HAP-1 (cell line): ENCODE data around the gene ERMAP.

Experiments used
- DNase-seq, 2 experiments: peaks; one replicate each; pipeline ENCODE4 v3.0.0-alpha.2; 2016 to 2020; ENCODE audit warnings: low spot score in 2 of 2
- H3K27me3 ChIP-seq: fragments of 250-450 bp; sonication (Bioruptor Pico); 2 replicates; pipeline ENCODE4 v1.5.1; 2020; ENCODE audit warnings: low read depth, mild to moderate bottlenecking, moderate library complexity
- H3K36me3 ChIP-seq: fragments of 250-450 bp; sonication (Bioruptor Pico); replicated peaks from 2 replicates; pipeline ENCODE4 v1.5.1; 2020; ENCODE audit warnings: mild to moderate bottlenecking
- H3K4me1 ChIP-seq: fragments of 250-450 bp; sonication (Bioruptor Pico); 2 replicates; pipeline ENCODE4 v1.5.1; 2020; ENCODE audit warnings: mild to moderate bottlenecking
- H3K4me3 ChIP-seq: fragments of 250-450 bp; sonication (Bioruptor Pico); 2 replicates; pipeline ENCODE4 v1.5.1; 2020; ENCODE audit warnings: mild to moderate bottlenecking, moderate library complexity
- H3K9me3 ChIP-seq: fragments of 250-450 bp; sonication (Bioruptor Pico); 2 replicates; pipeline ENCODE4 v1.5.1; 2020; ENCODE audit warnings: mild to moderate bottlenecking, moderate library complexity
- in situ Hi-C: fragments of 300-500 bp; cut with MboI; formaldehyde crosslinking; loops from 3 replicates; pipeline ENCODE4 v1.14.3; 2020; ENCODE audit warnings: low sequenced_read_pairs, inconsistent platforms, mixed read lengths

The ERMAP gene, protein sequence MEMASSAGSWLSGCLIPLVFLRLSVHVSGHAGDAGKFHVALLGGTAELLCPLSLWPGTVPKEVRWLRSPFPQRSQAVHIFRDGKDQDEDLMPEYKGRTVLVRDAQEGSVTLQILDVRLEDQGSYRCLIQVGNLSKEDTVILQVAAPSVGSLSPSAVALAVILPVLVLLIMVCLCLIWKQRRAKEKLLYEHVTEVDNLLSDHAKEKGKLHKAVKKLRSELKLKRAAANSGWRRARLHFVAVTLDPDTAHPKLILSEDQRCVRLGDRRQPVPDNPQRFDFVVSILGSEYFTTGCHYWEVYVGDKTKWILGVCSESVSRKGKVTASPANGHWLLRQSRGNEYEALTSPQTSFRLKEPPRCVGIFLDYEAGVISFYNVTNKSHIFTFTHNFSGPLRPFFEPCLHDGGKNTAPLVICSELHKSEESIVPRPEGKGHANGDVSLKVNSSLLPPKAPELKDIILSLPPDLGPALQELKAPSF

DNA sequence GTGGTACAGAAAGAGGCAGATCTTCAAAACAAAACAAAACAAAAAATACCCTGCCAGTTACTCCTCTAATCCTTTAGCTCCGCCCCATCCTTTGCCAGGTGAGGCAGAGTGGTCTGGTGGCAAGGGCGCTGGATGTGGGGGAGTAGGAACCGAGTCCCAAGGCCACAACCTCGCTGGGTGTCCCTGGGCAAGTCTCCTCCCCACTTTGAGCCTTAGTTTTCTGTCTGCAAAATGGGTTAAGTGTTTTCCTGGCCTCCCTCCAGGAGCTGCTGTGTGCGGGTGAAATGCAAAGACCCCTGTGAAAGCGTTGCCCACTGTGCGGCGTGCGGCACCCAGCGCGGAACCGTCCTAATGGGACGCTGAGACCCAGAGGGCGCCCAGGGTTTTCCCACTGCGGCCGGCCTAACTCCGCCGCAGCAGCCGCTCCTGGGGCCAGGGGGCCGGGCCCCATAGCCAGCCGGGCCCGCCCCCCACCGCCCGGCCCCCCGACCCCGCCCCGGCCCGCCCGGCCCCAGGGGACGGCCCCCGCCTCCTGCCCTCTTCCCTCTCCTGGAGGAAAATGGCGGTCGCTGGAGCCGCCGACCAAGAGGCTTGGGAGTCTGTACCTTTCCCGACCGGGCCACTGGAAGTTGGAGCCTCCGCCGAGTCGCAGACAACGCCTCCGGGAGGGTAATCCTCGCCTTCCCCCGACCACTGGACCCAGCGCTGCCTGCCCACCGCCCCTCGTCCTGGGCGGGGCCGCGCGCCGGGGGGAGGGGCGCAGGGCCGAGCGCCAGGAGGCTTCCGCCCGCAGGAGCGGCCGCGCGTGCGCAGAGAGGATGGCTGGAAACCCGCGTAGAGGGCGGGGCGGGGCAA is at the start of gene ERMAP, which contains the start of gene SVBP:
Gene ERMAP, plus strand, starts transcription at position 538 of the 855 bp plus-strand sequence. CDS start 13,327 bp downstream, outside the sequence.
Gene SVBP, minus strand, starts transcription at position 813 of the 855 bp plus-strand sequence. CDS start 853 bp downstream, outside the sequence.
- no peaks in the 10 kb centered on the region for H3K27me3 ChIP-seq
- H3K36me3 ChIP-seq, result no peaks in the 10 kb centered on the region
- H3K4me3 ChIP-seq, result peak within 1 kb of the TSS; percentile 65
- DNase-seq, result peak; percentile 78 to 94
- in situ Hi-C loops, result no loop called here
- H3K4me1 ChIP-seq, result peaks cover 9% of the 10 kb centered on the region
- H3K9me3 ChIP-seq, result no peaks in the 10 kb centered on the region

DNA sequence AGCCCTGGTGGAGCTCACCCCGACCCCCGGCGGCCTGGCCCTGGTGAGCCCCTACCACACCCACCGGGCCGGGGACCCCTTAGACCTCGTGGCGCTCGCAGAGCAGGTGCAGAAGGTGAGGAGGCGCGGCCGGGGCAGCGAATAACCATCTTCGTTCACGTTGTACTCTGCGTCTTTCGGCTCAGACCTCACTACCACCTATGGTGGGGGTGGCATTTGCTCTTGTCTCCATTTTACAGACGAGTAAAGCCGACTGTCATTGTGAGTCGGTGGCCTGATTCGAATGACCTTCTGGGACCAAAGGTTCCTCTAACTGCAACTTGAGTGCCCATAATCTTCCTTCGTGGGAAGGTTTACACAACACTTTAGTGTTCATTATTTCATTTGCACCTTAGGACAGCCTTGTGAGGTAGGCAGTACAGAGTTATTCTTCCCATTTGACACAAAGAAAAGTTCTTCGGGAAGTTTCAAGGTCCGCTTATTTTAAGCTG is 49.4 kb upstream of the ERMAP start:
- Histone ChIP-seq H3K27me3 (no peaks in the 10 kb centered on the region), H3K4me1 (peaks cover 15% of the 10 kb centered on the region), H3K36me3 (0 out of 2 replicates have a peak, but pooled peaks cover 3% of the 10 kb centered on the region), H3K4me3 (peak overlapping the region; percentile 98), H3K9me3 (no peaks in the 10 kb centered on the region)
- peak in 1 of 2 experiments; percentile 26 for DNase-seq
- in situ Hi-C loops, result no loop called here

DNA sequence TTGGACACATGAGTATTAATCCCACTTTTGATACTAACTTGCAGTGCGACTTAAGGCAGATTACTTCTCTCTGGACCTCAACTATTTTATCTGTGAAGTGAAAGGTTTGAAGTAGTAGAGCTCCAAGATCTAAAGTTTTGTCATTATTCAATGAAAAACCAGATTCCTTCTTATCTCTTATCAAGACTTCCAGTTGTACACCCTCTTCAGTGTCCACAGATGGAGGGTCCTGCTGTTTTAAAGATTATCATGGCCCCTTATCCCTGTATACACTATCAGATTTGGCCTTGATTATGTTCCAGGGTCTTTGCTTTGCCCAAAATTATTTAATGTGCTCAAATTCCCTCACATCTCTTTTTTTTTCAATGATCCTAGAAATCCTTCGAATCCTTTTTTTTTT is 48.8 kb upstream of the ERMAP start:
- no peaks in the 10 kb centered on the region for H3K9me3 ChIP-seq
- peak overlapping the region; percentile 98 for H3K4me3 ChIP-seq
- no peaks in the 10 kb centered on the region for H3K27me3 ChIP-seq
- peaks cover 15% of the 10 kb centered on the region for H3K4me1 ChIP-seq
- H3K36me3 ChIP-seq, result 0 out of 2 replicates have a peak, but pooled peaks cover 3% of the 10 kb centered on the region
- no peak for DNase-seq
- in situ Hi-C loops, result no loop called here

DNA sequence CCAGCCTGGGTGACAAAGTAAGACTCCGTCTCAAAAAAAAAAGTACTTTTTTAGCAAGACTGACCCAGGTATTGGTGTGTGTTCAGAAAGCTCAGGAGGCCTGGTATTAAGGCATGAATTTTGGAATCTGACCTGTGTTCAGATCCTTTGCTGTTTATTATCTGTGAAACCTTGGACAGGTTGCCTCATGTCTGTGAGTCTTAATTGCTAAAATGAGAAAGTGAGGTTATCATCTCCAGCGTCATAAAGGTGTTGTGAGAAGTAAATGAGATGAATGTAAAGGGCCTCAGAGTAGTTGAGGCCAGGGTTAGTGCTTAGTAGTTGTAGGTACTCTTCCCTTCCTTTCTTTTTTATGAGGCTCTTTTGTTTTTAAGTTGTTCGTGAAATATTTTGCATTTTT is 47.1 kb upstream of the ERMAP start:
- no peak for DNase-seq
- Histone ChIP-seq H3K27me3 (no peaks in the 10 kb centered on the region), H3K4me3 (no peak overlapping the region), H3K36me3 (peaks cover 8% of the 10 kb centered on the region), H3K4me1 (peaks cover 10% of the 10 kb centered on the region), H3K9me3 (no peaks in the 10 kb centered on the region)
- in situ Hi-C loops, result no loop called here

DNA sequence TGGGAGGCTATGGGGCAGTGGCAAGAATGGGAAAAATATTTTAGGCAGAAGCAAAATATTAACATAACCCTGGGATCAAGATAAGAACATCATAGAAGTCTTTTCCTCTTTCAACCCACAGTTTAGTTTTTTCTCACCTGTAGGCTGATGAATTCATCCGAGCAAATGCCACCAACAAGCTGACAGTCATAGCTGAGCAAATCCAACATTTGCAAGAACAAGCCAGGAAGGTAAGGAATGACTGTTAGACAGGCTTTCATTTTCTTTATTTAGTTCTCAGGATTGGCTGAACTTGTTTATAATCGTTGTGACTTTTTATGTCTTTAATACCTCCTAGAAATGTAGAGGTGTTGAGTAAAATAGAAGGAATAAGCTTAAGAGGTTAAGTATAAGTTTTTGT is 43.5 kb upstream of the ERMAP start:
- in situ Hi-C loops, result no loop called here

DNA sequence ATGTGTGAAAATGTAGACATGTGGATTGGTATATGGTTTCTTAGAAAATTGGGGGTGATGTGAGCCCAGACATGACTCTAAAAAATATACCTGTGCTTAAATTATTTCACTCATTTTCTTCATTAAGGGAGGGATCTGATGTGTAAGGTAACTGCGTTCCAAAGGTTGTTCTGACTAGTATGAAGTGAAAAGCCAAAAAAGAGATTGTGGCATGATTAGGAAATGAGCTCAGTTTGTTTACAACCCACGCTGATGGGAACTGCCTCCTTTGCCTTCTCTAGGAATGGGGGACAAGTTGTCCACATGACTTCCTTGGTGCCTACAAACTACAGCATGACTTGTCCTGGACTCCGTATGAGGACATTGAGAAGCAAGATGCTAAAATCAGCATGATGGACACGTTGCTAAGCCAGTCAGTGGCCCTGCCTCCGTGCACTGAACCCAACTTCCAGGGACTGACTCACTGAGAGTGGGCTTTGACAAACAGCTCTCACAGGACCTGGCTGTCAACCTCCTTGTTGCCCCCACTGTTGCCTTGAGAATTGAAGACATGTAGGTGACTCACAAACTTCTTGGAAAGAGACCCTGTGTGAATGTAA is 41.9 kb upstream of the ERMAP start:
- Histone ChIP-seq H3K27me3 (no peaks in the 10 kb centered on the region), H3K9me3 (no peaks in the 10 kb centered on the region), H3K4me1 (no peaks in the 10 kb centered on the region), H3K4me3 (no peak overlapping the region), H3K36me3 (peaks cover 44% of the 10 kb centered on the region)
- in situ Hi-C loops, result loop anchor here (5.0 kb wide), 1 partner anchor 292 kb away; no protein-coding TSS in a partner anchor
- no peak for DNase-seq

More for the DNA sequence above, 43.5 kb upstream of the ERMAP start:
- no peak overlapping the region for H3K4me3 ChIP-seq
- peaks cover 3% of the 10 kb centered on the region; the same call in 1 of the 2 replicates for H3K4me1 ChIP-seq
- H3K27me3 ChIP-seq, result no peaks in the 10 kb centered on the region
- no peaks in the 10 kb centered on the region for H3K9me3 ChIP-seq
- DNase-seq, result no peak
- H3K36me3 ChIP-seq, result peaks cover 34% of the 10 kb centered on the region

DNA sequence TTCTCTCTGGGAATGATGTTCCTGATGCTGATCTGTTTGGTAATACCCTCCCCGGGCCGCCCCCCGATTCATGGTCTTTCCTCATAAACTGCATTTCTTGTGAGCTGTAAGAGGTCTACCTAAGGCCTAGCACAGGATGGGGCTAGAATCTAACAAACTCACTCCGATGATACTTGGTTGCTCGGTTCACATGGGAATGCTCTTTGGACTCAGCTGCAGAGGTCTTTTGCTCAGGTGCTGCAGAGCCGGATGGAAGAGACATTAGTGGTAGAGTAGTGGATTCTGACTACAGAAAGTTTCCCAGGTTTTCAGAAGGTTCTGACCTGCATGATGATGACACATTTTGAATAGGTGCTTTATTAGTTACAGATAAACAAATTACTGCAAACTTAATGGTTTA is 40.4 kb upstream of the ERMAP start:
- Histone ChIP-seq H3K4me1 (no peaks in the 10 kb centered on the region), H3K36me3 (peaks cover 48% of the 10 kb centered on the region), H3K9me3 (no peaks in the 10 kb centered on the region), H3K27me3 (no peaks in the 10 kb centered on the region), H3K4me3 (no peak overlapping the region)
- in situ Hi-C loops, result loop anchor here (5.0 kb wide), 1 partner anchor 291 kb away; no protein-coding TSS in a partner anchor
- DNase-seq, result no peak

DNA sequence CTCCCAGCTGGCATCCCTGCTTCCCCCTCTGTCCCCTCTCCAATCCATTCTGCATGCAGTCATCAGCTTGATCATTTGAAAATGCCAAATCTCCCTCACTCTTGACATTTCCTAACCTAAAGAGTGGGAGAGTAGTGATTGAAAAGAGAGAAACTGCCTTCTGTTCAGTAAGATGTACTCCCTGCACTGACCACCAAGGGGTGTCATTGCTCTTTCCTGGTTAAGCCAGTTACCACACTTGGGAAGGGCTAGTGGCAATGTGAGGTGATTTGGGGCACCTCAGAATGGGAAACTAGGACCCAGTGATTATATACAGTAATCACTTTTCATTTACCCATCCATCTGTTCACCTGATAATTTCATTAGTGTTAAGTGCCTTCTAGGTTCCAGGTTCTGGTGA is 39.1 kb upstream of the ERMAP start:
- H3K27me3 ChIP-seq, result no peaks in the 10 kb centered on the region
- no peaks in the 10 kb centered on the region for H3K4me1 ChIP-seq
- no peak overlapping the region for H3K4me3 ChIP-seq
- H3K36me3 ChIP-seq, result peaks cover 52% of the 10 kb centered on the region
- DNase-seq, result peak; percentile 21 to 51
- H3K9me3 ChIP-seq, result no peaks in the 10 kb centered on the region
- in situ Hi-C loops, result loop anchor here (5.0 kb wide), 1 partner anchor 289 kb away; no protein-coding TSS in a partner anchor

DNA sequence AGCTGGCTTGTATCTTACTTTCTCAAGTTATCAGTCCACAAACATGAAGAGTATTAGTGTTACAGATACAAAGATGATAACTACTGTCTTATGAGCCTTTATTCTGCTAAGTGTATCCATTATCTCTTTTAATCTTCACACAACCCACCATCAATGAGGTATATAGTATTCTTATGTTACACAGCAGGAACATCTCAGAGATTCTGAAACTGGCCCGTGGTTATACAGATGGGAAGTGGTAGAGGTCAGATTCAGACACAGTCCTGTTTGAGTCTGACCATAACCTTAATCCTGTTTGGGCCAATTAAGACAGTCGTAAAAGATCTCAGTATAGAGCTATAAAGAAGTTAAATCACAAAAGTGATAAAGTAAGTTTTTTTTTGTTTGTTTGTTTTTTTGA is 37.2 kb upstream of the ERMAP start:
- in situ Hi-C loops, result loop anchor here (5.0 kb wide), 1 partner anchor 288 kb away; no protein-coding TSS in a partner anchor
- Histone ChIP-seq H3K27me3 (no peaks in the 10 kb centered on the region), H3K9me3 (no peaks in the 10 kb centered on the region), H3K4me1 (no peaks in the 10 kb centered on the region), H3K36me3 (peaks cover 51% of the 10 kb centered on the region), H3K4me3 (no peak overlapping the region)
- DNase-seq, result no peak

DNA sequence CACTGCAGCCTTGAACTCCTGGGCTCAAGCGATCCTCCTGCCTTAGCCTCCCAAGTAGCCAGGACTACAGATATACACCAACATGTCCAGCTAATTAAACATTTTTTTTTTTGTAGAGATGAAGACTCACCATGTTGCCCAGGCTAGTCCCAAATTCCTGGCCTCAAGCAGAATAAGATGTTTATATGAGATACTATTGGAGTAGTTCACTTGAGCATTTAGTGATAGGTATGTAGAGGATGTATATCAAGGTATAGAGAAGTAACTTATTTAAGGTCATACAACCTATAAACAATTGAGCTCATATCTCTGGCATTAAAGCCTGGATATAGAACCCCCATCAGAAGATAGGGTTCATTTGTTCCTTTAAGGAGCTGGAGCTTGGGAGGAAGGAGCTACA is 36.7 kb upstream of the ERMAP start:
- Histone ChIP-seq H3K4me3 (no peak overlapping the region), H3K9me3 (no peaks in the 10 kb centered on the region), H3K27me3 (no peaks in the 10 kb centered on the region), H3K36me3 (peaks cover 47% of the 10 kb centered on the region), H3K4me1 (no peaks in the 10 kb centered on the region)
- DNase-seq, result no peak
- in situ Hi-C loops, result no loop called here

DNA sequence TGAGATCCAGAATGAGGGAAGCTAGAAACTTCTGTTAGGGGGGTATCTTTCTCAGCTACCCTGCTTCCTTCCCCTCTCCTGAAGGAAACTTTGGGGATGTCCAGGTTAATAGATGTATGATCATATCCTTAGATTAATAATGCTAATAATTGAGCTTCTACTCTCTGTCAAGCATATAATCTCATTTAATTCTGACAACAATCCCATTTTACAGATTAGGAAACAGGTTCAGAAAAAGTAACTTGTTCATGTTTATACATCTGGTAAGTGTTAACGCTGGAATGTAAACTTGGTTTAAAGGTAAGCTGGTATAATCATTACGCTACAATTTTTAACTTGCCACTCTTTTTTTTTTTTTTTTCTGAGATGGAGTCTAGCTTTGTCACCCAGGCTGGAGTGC is 33.8 kb upstream of the ERMAP start:
- in situ Hi-C loops, result no loop called here
- no peaks in the 10 kb centered on the region for H3K4me1 ChIP-seq
- no peaks in the 10 kb centered on the region for H3K27me3 ChIP-seq
- H3K36me3 ChIP-seq, result peaks cover 27% of the 10 kb centered on the region
- no peak for DNase-seq
- H3K9me3 ChIP-seq, result no peaks in the 10 kb centered on the region
- no peak overlapping the region for H3K4me3 ChIP-seq

DNA sequence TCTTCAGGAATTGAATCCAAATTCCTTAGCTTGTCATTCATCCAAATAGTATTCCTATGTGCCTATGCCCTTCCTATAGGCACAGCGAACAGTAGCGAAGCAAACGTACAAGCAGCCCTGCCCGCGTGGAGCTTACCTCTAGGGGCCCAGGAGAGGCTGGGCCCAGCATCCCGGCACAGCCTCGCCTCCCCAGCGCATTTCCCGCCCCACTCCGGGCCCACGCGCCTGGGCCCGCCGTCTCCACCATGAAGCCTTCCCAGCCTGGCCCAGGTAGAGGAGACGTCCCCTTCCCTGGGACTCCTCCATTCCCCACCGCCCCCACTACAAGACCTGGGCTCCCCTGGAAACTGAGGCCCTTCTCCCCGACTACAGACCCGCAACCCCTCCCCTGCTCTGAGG is 32.4 kb upstream of the ERMAP start:
- H3K4me3 ChIP-seq, result no peak overlapping the region
- DNase-seq, result no peak
- in situ Hi-C loops, result no loop called here
- no peaks in the 10 kb centered on the region for H3K9me3 ChIP-seq
- no peaks in the 10 kb centered on the region for H3K27me3 ChIP-seq
- H3K4me1 ChIP-seq, result no peaks in the 10 kb centered on the region
- peaks cover 19% of the 10 kb centered on the region for H3K36me3 ChIP-seq
